ENCODE data around the gene ELOA2. TPM values are rescaled to one million over a fixed set of nuclear protein-coding genes. Genes with fewer than 3 reads are reported as not detected.

ELOA2 gene
- total RNA-seq: not detected in 3 replicates
- long read RNA-seq: 0 reads

- H3K9me3 Mint-ChIP-seq (ENCODE audit: low read depth): no peaks in the 10 kb centered on the region
- H3K27ac Mint-ChIP-seq (ENCODE audit: unreplicated experiment): no peak within 1 kb of the TSS
- no peaks in the 10 kb centered on the region for H3K27me3 Mint-ChIP-seq (ENCODE audit: low read depth)
- DNase-seq (ENCODE audit: low spot score): no peak
- H3K36me3 Mint-ChIP-seq (ENCODE audit: low read depth): peaks cover 4% of the 10 kb centered on the region
- H3K4me3 Mint-ChIP-seq (ENCODE audit: unreplicated experiment): no peak within 1 kb of the TSS
- no peak for TF ChIP-seq CTCF (IDR thresholded peaks at IDR 0.05)
- no peaks in the 10 kb centered on the region for H3K4me1 Mint-ChIP-seq (ENCODE audit: low read depth)
These were observed at the start of gene ELOA2 for GRCh38 chr18:47035156-47035671. Gene ELOA2, minus strand, starts transcription at chr18:47035621. Its CDS starts 357 bp downstream, at chr18:47035264.

GRCh38 chr18:47081578-47081977 lies 46.2 kb upstream of the ELOA2 start:
- H3K36me3 Mint-ChIP-seq (ENCODE audit: low read depth): peaks cover 11% of the 10 kb centered on the region
- no peak overlapping the region for H3K27ac Mint-ChIP-seq (ENCODE audit: unreplicated experiment)
- no peak for DNase-seq (ENCODE audit: low spot score)
- no peaks in the 10 kb centered on the region for H3K4me1 Mint-ChIP-seq (ENCODE audit: low read depth)
- no peaks in the 10 kb centered on the region for H3K9me3 Mint-ChIP-seq (ENCODE audit: low read depth)
- H3K27me3 Mint-ChIP-seq (ENCODE audit: low read depth): no peaks in the 10 kb centered on the region
- TF ChIP-seq CTCF (IDR thresholded peaks at IDR 0.05): no peak
- H3K4me3 Mint-ChIP-seq (ENCODE audit: unreplicated experiment): no peak overlapping the region

GRCh38 chr18:47080872-47081271 lies 45.5 kb upstream of the ELOA2 start:
- TF ChIP-seq CTCF (IDR thresholded peaks at IDR 0.05): no peak
- no peak overlapping the region for H3K27ac Mint-ChIP-seq (ENCODE audit: unreplicated experiment)
- H3K4me1 Mint-ChIP-seq (ENCODE audit: low read depth): peaks cover under 1% of the 10 kb centered on the region

GRCh38 chr18:47077111-47077510 lies 41.7 kb upstream of the ELOA2 start:
- Mint-ChIP-seq H3K36me3 (ENCODE audit: low read depth) (peaks cover 8% of the 10 kb centered on the region), H3K4me3 (ENCODE audit: unreplicated experiment) (no peak overlapping the region), H3K27ac (ENCODE audit: unreplicated experiment) (no peak overlapping the region), H3K9me3 (ENCODE audit: low read depth) (no peaks in the 10 kb centered on the region), H3K4me1 (ENCODE audit: low read depth) (peaks cover 18% of the 10 kb centered on the region), H3K27me3 (ENCODE audit: low read depth) (no peaks in the 10 kb centered on the region)
- TF ChIP-seq CTCF (IDR thresholded peaks at IDR 0.05): no peak
- no peak for DNase-seq (ENCODE audit: low spot score)

More at GRCh38 chr18:47080872-47081271, 45.5 kb upstream of the ELOA2 start:
- Mint-ChIP-seq H3K36me3 (ENCODE audit: low read depth) (peaks cover 11% of the 10 kb centered on the region), H3K27me3 (ENCODE audit: low read depth) (no peaks in the 10 kb centered on the region), H3K4me3 (ENCODE audit: unreplicated experiment) (no peak overlapping the region), H3K9me3 (ENCODE audit: low read depth) (no peaks in the 10 kb centered on the region)
- no peak for DNase-seq (ENCODE audit: low spot score)

- H3K36me3 Mint-ChIP-seq (ENCODE audit: low read depth): peaks cover 8% of the 10 kb centered on the region
These were observed 39.9 kb upstream of the ELOA2 start for GRCh38 chr18:47075098-47075883.

More at GRCh38 chr18:47075098-47075883, 39.9 kb upstream of the ELOA2 start:
- Mint-ChIP-seq H3K4me3 (ENCODE audit: unreplicated experiment) (no peak overlapping the region), H3K27ac (ENCODE audit: unreplicated experiment) (peak overlapping the region; percentile 49), H3K4me1 (ENCODE audit: low read depth) (peaks cover 18% of the 10 kb centered on the region), H3K27me3 (ENCODE audit: low read depth) (no peaks in the 10 kb centered on the region), H3K9me3 (ENCODE audit: low read depth) (no peaks in the 10 kb centered on the region)
- DNase-seq (ENCODE audit: low spot score): no peak
- TF ChIP-seq CTCF (IDR thresholded peaks at IDR 0.05): no peak

Measured in chondrocyte (in vitro differentiated cells).